GF-D8 (cell line): ENCODE data around the gene FOXQ1.
"Not testable (repeated sequence)": the region's sequence is repeated elsewhere in the genome, so short reads cannot be mapped to it uniquely, and the experiment has no call there.

Experiments
- DNase-seq: peaks from one replicate; lab custom pipeline; 2025; lab: John Stamatoyannopoulos, UW

FOXQ1 gene

GRCh38 chr6:1322696-1323219, 10.9 kb downstream of the FOXQ1 start:
- DNase-seq = no peak

- DNase-seq = no peak
Observed at GRCh38 chr6:1324936-1325335, 13.0 kb downstream of the FOXQ1 start.

GRCh38 chr6:1325461-1326309, 13.8 kb downstream of the FOXQ1 start:
- DNase-seq = no peak

GRCh38 chr6:1326535-1327121, 14.7 kb downstream of the FOXQ1 start:
- DNase-seq = no peak

GRCh38 chr6:1327630-1328029, 15.7 kb downstream of the FOXQ1 start:
- DNase-seq = no peak

GRCh38 chr6:1328129-1328800, 16.4 kb downstream of the FOXQ1 start:
- no peak for DNase-seq

- no peak for DNase-seq
Observed at GRCh38 chr6:1329708-1330107, 17.8 kb downstream of the FOXQ1 start.

- DNase-seq = no peak
Observed at GRCh38 chr6:1334684-1335083, 22.8 kb downstream of the FOXQ1 start.

GRCh38 chr6:1335367-1336037, 23.6 kb downstream of the FOXQ1 start:
- DNase-seq = no peak

- DNase-seq = no peak
Observed at GRCh38 chr6:1336246-1336843, 24.4 kb downstream of the FOXQ1 start.

GRCh38 chr6:1337791-1338190, 25.9 kb downstream of the FOXQ1 start:
- no peak for DNase-seq

GRCh38 chr6:1346101-1346500, 34.2 kb downstream of the FOXQ1 start:
- DNase-seq = no peak

- no peak for DNase-seq
Observed at GRCh38 chr6:1346558-1347091, 34.7 kb downstream of the FOXQ1 start.

- DNase-seq = no peak
Observed at GRCh38 chr6:1347161-1347560, 35.3 kb downstream of the FOXQ1 start.

GRCh38 chr6:1348675-1349074, 36.8 kb downstream of the FOXQ1 start:
- no peak for DNase-seq

GRCh38 chr6:1349655-1350054, 37.8 kb downstream of the FOXQ1 start:
- no peak for DNase-seq

GRCh38 chr6:1351381-1352008, 39.6 kb downstream of the FOXQ1 start:
- DNase-seq = no peak

GRCh38 chr6:1355068-1355467, 43.2 kb downstream of the FOXQ1 start:
- DNase-seq = not testable (repeated sequence)

- DNase-seq = not testable (repeated sequence)
Observed at GRCh38 chr6:1361717-1362116, 49.8 kb downstream of the FOXQ1 start.

- no peak for DNase-seq
Observed at GRCh38 chr6:1362643-1363042, 50.7 kb downstream of the FOXQ1 start.

- no peak for DNase-seq
Observed at GRCh38 chr6:1363298-1363697, 51.4 kb downstream of the FOXQ1 start.
